Ovary (tissue), 9 donors: ENCODE data around the gene ZER1. TPM values are rescaled to one million over a fixed set of nuclear protein-coding genes. Genes with fewer than 3 reads are reported as not detected.

Experiments
- DNase-seq, 5 donors: peaks; one replicate each; pipeline ENCODE4 v3.0.0-alpha.2; 2019 to 2020
- H3K27ac ChIP-seq, 2 donors: fragments of 200-600 bp; one replicate each; pipeline versions ENCODE4 v1.5.1 to v1.8.0; 2019 to 2022
- H3K27me3 ChIP-seq: fragments of 200-600 bp; one replicate; pipeline ENCODE4 v1.8.0; 2022
- H3K36me3 ChIP-seq: fragments of 200-600 bp; sonication (generic); one replicate; pipeline ENCODE4 v1.5.1; 2019
- H3K4me1 ChIP-seq: one replicate; pipeline ENCODE4 v1.8.1; 2013; ENCODE audit warnings: mild to moderate bottlenecking, moderate library complexity; ENCODE audit not compliant: insufficient read depth
- H3K4me3 ChIP-seq: fragments of 200-600 bp; sonication (generic); one replicate; pipeline ENCODE4 v1.5.1; 2017
- H3K9me3 ChIP-seq, 2 donors: fragments of 200-600 bp in 1 of 2; sonication (generic) in 1 of 2; one replicate each; pipeline versions ENCODE4 v1.5.1 to v1.8.1; 2013 to 2019; ENCODE audit warnings: mild to moderate bottlenecking in 1 of 2, moderate library complexity in 1 of 2
- CTCF ChIP-seq, 3 donors: fragments of 450-650 bp in 2 of 3; fragments of 200-600 bp in 1 of 3; IDR thresholded peaks; one replicate each; pipeline versions ENCODE4 v1.5.1 to v1.8.0; 2016 to 2022; ENCODE audit warnings: antibody characterized with exemption in 3 of 3, mild to moderate bottlenecking in 1 of 3
- EP300 ChIP-seq: sonication (generic); formaldehyde crosslinking; IDR thresholded peaks from one replicate; pipeline ENCODE4 v1.6.1; 2017; ENCODE audit warnings: antibody characterized with exemption
- POLR2A ChIP-seq: fragments of 450-650 bp; IDR thresholded peaks from one replicate; pipeline ENCODE4 v1.6.1; 2017; ENCODE audit warnings: antibody characterized with exemption, mild to moderate bottlenecking, moderate library complexity
- WGBS, 3 donors: extraction: QIAGEN DNeasy Blood & Tissue Kit in 1 of 3; methylation state at CpG; one replicate each; pipeline versions ENCODE4 v1.1.5 to v1.1.7; 2013 to 2017; 5-methylcytosine and 5-hydroxymethylcytosine counted together
- intact Hi-C, 4 donors: fragments of 100-400 bp; cut with DNase I; formaldehyde crosslinking; loops; one replicate each; pipeline versions ENCODE4 v1.11.0 to v1.15.1; 2022 to 2023
- polyA plus RNA-seq, 2 donors: library from polyadenylated mRNA; stranded (reverse); fragments of 200-250 nt in 1 of 2; fragments of 350-450 nt in 1 of 2; fragmentation: Illumina TruSeq in 1 of 2; extraction: RNeasy Lipid Tissue Mini Kit (QIAGEN cat#74804) in 1 of 2; gene quantifications; one replicate each; pipeline ENCODE4 v1.2.3, GENCODE V29; 2013 to 2014
- total RNA-seq, 7 donors: library from RNA; depleted of rRNA in 2 of 7; stranded (reverse); fragments of >200 nt in 2 of 7; fragmentation: NEBNext Ultra II Directional in 3 of 7; extraction: Animal tissue kit (Norgen Biotek cat#: 25700) in 3 of 7; gene quantifications; one replicate each; pipeline versions ENCODE4 v1.1.0 to v1.2.4, GENCODE V29; 2016 to 2023
- donor health status: DM: no; HTN: no; CAD: no; lungs with moderate emphysema.
- donor health status: DM: no; HTN: no; CAD: no.
- donor health status: Bipolar disorder and iron deficiency.
- donor health status: DM: yes; HTN: yes; CAD: no.
- donor health status: DM: no; HTN: no; CAD: no.
- donor health status: DM: yes; HTN: yes; CAD: no.

Gene ZER1
- total and polyA plus RNA-seq, 9 donors = 16.3 to 46.1 (median 34.0) TPM

- Histone ChIP-seq H3K9me3 (no peaks in the 10 kb centered on the region), H3K27me3 (no peaks in the 10 kb centered on the region), H3K36me3 (no peaks in the 10 kb centered on the region), H3K4me1 (no peaks in the 10 kb centered on the region), H3K27ac (no peak overlapping the region), H3K4me3 (no peak overlapping the region)
- DNase-seq = no peak
- 90 to 93% (median 93%) methylated on average over 6 of the region's 6 CpGs for WGBS, 3 donors
- intact Hi-C loops = no loop called here
- TF ChIP-seq EP300 (no peak), CTCF (IDR thresholded peaks at IDR 0.05) (no peak), POLR2A (no peak)
Measured at GRCh38 chr9:128757602-128758001, 14.1 kb downstream of the ZER1 start.

GRCh38 chr9:128753627-128754026 lies 18.1 kb downstream of the ZER1 start:
- 92 to 97% (median 94%) methylated on average over 16 of the region's 16 CpGs for WGBS, 3 donors
- DNase-seq = no peak
- intact Hi-C loops = no loop called here
- Histone ChIP-seq H3K9me3 (no peaks in the 10 kb centered on the region), H3K4me3 (no peak overlapping the region), H3K27me3 (no peaks in the 10 kb centered on the region), H3K4me1 (no peaks in the 10 kb centered on the region), H3K36me3 (no peaks in the 10 kb centered on the region), H3K27ac (no peak overlapping the region)
- TF ChIP-seq CTCF (IDR thresholded peaks at IDR 0.05) (no peak), EP300 (no peak), POLR2A (no peak)

GRCh38 chr9:128750926-128751595 lies 20.7 kb downstream of the ZER1 start:
- WGBS, 3 donors = 82 to 88% (median 83%) methylated on average over 22 of the region's 22 CpGs
- intact Hi-C loops = no loop called here
- no peaks in the 10 kb centered on the region for H3K36me3 ChIP-seq
- TF ChIP-seq CTCF (IDR thresholded peaks at IDR 0.05) (no peak), POLR2A (no peak), EP300 (no peak)
- no peaks in the 10 kb centered on the region for H3K4me1 ChIP-seq
- no peaks in the 10 kb centered on the region for H3K9me3 ChIP-seq
- no peak overlapping the region for H3K4me3 ChIP-seq
- no peaks in the 10 kb centered on the region for H3K27me3 ChIP-seq
- no peak for DNase-seq
- H3K27ac ChIP-seq = no peak overlapping the region

- WGBS, 3 donors = 86 to 89% (median 87%) methylated on average over 1 of the region's 1 CpG
- Histone ChIP-seq H3K4me1 (no peaks in the 10 kb centered on the region), H3K27me3 (no peaks in the 10 kb centered on the region), H3K36me3 (no peaks in the 10 kb centered on the region), H3K27ac (no peak overlapping the region), H3K4me3 (no peak overlapping the region), H3K9me3 (no peaks in the 10 kb centered on the region)
- intact Hi-C loops = no loop called here
- TF ChIP-seq EP300 (no peak), CTCF (IDR thresholded peaks at IDR 0.05) (no peak), POLR2A (no peak)
- no peak for DNase-seq
Measured at GRCh38 chr9:128747241-128747640, 24.5 kb downstream of the ZER1 start.
